Mucosa of descending colon (tissue), 3 donors: ENCODE data around the gene AUP1. TPM values are rescaled to one million over a fixed set of nuclear protein-coding genes. Genes with fewer than 3 reads are reported as not detected.
A peak's percentile ranks its signal among the peaks of the same experiment; 100 is the strongest.

Source experiments
- ATAC-seq: fragments of 200-7000 bp; cut with Tn5 transposase; one replicate; pipeline ENCODE4 v1.9.1; 2020; ENCODE audit warnings: mild to moderate bottlenecking, moderate library complexity
- DNase-seq, 3 donors: peaks; one replicate each; pipeline ENCODE4 v3.0.0-alpha.2; 2020
- H3K36me3 ChIP-seq: fragments of 200-600 bp; one replicate; pipeline ENCODE4 v1.8.0; 2021; ENCODE audit warnings: low read depth, mild to moderate bottlenecking
- H3K4me1 ChIP-seq: fragments of 200-600 bp; one replicate; pipeline ENCODE4 v1.8.0; 2021; ENCODE audit warnings: low read depth, mild to moderate bottlenecking
- H3K4me3 ChIP-seq: fragments of 200-600 bp; one replicate; pipeline ENCODE4 v1.8.0; 2021; ENCODE audit warnings: mild to moderate bottlenecking
- H3K9me3 ChIP-seq: fragments of 200-600 bp; one replicate; pipeline ENCODE4 v1.8.0; 2021; ENCODE audit warnings: mild to moderate bottlenecking
- intact Hi-C, 2 donors: fragments of 100-400 bp; cut with DNase I in 1 of 2; cut with micrococcal nuclease in 1 of 2; formaldehyde crosslinking; loops; one replicate each; pipeline versions ENCODE4 v1.11.0 to v1.11.1; 2022; cut with DNase I, micrococcal nuclease
- total RNA-seq, 3 donors: library from RNA; stranded (reverse); fragmentation: NEBNext Ultra II Directional in 2 of 3; extraction: Animal tissue kit (Norgen Biotek cat#: 25700) in 2 of 3; gene quantifications; one replicate each; pipeline versions ENCODE4 v1.2.1 to v1.2.4, GENCODE V29; 2021 to 2023
- TF ChIP-seq, protein P1 (sequence below): fragments of 200-600 bp; IDR thresholded peaks from one replicate; pipeline ENCODE4 v1.8.0; 2022; ENCODE audit warnings: antibody characterized with exemption, mild to moderate bottlenecking
- donor health status: DM: no; HTN: no; CAD: no; lungs with moderate emphysema.
- donor health status: DM: no; HTN: no; CAD: no.
- donor health status: DM: no; HTN: yes; CAD: no.

AUP1 gene
- total RNA-seq, 3 donors from 2014 or later: 108 to 179 (median 129) TPM

DNA sequence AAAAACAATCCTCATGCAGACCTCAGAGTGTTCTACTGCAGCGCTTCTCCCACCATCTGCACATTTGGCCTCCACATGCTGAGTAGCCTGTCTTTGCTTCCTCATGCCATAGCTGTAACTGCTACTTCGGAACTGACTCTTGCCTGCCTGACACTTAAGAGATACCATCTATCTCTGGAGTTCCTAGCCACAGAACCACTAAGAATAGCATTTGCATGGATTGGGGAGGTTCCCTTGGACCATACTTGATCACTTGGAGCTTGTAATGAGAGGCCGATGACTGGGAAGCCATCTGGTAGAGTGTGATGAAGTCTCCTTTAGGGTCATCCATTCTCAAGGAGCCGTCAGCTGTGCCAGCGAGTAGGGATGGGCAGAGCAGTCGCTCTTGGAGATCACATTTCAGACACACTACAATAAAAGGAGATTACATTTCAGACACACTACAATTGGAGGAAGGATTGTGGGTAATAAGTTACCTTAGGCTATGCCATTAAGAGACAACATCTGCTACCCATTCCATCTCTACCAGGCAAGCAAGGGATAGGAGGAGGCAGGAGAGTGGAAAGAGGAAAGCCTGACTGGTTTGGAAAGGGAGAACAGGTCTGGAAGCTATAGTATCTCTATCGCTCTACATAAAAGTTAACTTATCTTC, 46.8 kb upstream of the AUP1 start:
- no peaks in the 10 kb centered on the region for H3K4me1 ChIP-seq
- ATAC-seq (no peak), DNase-seq (no peak)
- no peaks in the 10 kb centered on the region for H3K9me3 ChIP-seq
- intact Hi-C loops: no loop called here
- H3K4me3 ChIP-seq: no peak overlapping the region
- no peaks in the 10 kb centered on the region for H3K36me3 ChIP-seq
- TF ChIP-seq, protein P1, sequence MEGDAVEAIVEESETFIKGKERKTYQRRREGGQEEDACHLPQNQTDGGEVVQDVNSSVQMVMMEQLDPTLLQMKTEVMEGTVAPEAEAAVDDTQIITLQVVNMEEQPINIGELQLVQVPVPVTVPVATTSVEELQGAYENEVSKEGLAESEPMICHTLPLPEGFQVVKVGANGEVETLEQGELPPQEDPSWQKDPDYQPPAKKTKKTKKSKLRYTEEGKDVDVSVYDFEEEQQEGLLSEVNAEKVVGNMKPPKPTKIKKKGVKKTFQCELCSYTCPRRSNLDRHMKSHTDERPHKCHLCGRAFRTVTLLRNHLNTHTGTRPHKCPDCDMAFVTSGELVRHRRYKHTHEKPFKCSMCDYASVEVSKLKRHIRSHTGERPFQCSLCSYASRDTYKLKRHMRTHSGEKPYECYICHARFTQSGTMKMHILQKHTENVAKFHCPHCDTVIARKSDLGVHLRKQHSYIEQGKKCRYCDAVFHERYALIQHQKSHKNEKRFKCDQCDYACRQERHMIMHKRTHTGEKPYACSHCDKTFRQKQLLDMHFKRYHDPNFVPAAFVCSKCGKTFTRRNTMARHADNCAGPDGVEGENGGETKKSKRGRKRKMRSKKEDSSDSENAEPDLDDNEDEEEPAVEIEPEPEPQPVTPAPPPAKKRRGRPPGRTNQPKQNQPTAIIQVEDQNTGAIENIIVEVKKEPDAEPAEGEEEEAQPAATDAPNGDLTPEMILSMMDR: no peak

DNA sequence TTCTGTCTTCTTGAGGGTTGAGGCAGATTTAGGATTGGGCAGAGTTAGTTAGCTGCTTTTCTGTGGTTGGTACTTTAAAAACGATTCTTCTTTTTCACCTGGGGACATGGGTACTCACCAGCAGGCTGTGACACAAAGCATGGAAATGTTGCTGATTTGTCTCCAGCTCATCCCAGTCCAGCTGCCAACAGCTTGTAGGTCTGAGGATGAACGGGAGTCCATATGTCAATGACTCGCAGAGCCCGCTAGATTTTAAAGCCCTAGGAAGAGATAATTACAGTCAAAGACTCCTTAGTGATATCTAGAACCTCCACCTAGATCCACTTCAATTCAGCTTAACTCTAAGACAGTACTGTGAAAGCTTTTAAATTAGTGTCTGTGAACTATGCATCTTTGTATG, 45.8 kb upstream of the AUP1 start:
- H3K4me1 ChIP-seq: no peaks in the 10 kb centered on the region
- ATAC-seq (no peak), DNase-seq (no peak)
- H3K4me3 ChIP-seq: no peak overlapping the region
- H3K36me3 ChIP-seq: no peaks in the 10 kb centered on the region
- TF ChIP-seq, protein P1: no peak
- intact Hi-C loops: no loop called here
- no peaks in the 10 kb centered on the region for H3K9me3 ChIP-seq

DNA sequence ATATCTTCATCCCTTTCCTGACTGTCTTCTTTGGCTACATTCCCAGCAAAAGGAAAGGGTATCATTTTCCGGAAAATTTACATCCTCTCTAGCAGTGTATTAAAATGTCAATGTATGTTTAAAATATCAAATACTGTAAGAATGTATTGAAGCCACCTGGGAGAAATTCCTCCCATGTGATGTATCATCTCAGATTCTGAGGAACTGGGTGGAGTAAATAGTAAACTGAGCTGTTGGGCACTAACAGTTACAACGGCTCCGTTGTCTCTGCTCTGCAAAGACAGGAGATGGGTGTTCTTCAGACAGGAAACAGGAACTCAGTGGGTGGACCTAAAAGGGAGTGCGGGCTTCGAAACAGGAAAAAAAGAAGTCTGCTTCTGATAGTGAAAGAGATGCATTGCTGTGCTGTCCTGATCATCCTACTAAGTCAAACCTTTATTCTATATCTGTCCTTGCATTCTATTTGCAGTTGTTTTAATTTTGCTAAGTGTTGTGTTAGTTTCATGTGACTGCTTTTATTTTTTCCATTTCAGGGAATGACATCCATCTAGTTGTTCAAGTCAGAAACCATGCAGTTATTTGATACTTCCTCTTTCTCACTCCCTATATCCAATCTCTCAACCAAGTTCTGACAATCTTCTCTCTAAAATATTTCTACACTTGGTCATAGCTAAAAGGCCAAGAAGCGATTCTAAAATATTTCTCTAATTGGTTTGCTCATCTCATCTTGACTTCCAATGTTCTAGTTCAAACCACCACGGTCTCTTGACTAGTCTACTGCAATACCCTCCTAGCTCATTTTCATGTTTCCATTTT, 44.4 kb upstream of the AUP1 start:
- H3K4me3 ChIP-seq: no peak overlapping the region
- TF ChIP-seq, protein P1: no peak
- no peaks in the 10 kb centered on the region for H3K36me3 ChIP-seq
- H3K4me1 ChIP-seq: no peaks in the 10 kb centered on the region
- ATAC-seq: peak; percentile 60
- H3K9me3 ChIP-seq: no peaks in the 10 kb centered on the region
- intact Hi-C loops: no loop called here
- DNase-seq: no peak

DNA sequence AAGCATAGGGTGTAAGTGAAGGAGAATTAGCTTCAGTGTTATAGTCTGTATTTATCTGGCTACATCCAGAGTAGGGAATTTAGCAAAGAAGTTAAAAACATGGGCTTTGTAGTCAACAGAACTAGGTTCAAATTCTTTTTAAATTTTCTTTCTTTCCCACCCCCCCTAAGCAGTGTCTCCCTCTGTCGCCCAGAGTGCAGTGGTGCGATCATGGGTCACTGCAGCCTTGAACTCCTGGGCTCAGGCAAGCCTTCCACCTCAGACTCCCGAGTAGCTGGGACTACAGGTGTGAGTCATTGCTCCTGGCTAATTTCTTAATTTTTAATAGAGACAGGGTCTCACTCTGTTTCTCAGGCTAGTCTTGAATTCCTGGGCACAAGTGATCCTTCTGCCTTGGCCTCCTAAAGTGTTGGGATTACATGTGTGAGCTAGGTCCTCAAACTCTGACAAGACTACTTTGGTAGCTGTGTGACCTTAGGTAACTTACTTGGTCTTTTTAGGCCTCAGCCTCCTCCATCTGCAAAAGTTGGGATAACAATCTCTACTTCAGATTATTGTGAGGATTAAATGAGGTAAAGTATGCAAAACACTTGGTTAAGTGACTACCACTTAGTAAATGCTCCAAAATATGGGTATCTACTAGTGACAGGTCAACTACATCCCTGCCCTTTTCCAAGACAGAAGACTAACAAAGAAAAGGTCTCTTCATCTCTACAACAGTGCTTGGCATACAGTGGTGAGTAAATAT, 42.8 kb upstream of the AUP1 start:
- DNase-seq (no peak), ATAC-seq (no peak)
- Histone ChIP-seq H3K4me3 (no peak overlapping the region), H3K9me3 (no peaks in the 10 kb centered on the region), H3K36me3 (no peaks in the 10 kb centered on the region), H3K4me1 (no peaks in the 10 kb centered on the region)
- intact Hi-C loops: no loop called here
- TF ChIP-seq, protein P1: no peak

DNA sequence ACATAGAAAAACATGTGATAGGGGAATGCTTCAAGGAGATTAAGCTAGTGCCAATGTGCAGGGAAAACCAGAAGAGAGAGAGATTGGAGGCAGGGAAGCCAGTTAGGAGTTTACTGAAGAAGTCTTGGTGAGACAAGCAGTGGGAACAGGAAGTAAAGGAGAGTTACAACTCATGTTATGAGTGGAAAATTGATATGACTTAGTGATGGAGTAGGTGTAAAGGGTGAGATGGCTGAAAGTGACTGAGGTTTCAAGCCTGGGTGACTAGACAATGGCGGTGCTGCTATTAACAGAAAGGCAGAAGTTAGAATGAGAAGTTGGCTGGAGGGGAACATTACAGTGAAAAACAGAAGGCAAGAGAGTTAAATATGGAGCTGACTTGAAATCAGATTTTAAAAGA, 41.6 kb upstream of the AUP1 start:
- intact Hi-C loops: no loop called here
- TF ChIP-seq, protein P1: no peak
- no peak for DNase-seq

More for the DNA sequence above, 41.6 kb upstream of the AUP1 start:
- ATAC-seq: peak; percentile 27
- H3K36me3 ChIP-seq: no peaks in the 10 kb centered on the region
- H3K4me3 ChIP-seq: no peak overlapping the region
- H3K9me3 ChIP-seq: no peaks in the 10 kb centered on the region
- no peaks in the 10 kb centered on the region for H3K4me1 ChIP-seq
